Peyer's patch (tissue), 4 donors: ENCODE data around the gene OR56B1. TPM values are rescaled to one million over a fixed set of nuclear protein-coding genes. Genes with fewer than 3 reads are reported as not detected.
"Not testable (repeated sequence)": the region's sequence is repeated elsewhere in the genome, so short reads cannot be mapped to it uniquely, and the experiment has no call there.

ENCODE experiments used
- DNase-seq, 3 donors: peaks; one replicate each; pipeline ENCODE4 v3.0.0-alpha.2; 2017 to 2019
- H3K27ac ChIP-seq, 4 donors: fragments of 200-600 bp; sonication (generic); one replicate each; pipeline ENCODE4 v1.5.1; 2016 to 2019
- H3K27me3 ChIP-seq, 2 donors: fragments of 200-600 bp; sonication (generic); one replicate each; pipeline ENCODE4 v1.5.1; 2019
- H3K36me3 ChIP-seq, 3 donors: fragments of 200-600 bp; sonication (generic); one replicate each; pipeline ENCODE4 v1.5.1; 2016 to 2019
- H3K4me1 ChIP-seq, 4 donors: fragments of 200-600 bp; sonication (generic); one replicate each; pipeline ENCODE4 v1.5.1; 2016 to 2019
- H3K4me3 ChIP-seq, 4 donors: fragments of 200-600 bp; sonication (generic); 1 replicate in 3 of 4; 2 replicates in 1 of 4; pipeline ENCODE4 v1.5.1; 2016 to 2019; ENCODE audit warnings: mild to moderate bottlenecking in 1 of 4
- H3K9me3 ChIP-seq, 4 donors: fragments of 200-600 bp; sonication (generic); one replicate each; pipeline ENCODE4 v1.5.1; 2016 to 2019; ENCODE audit warnings: mild to moderate bottlenecking in 1 of 4
- CTCF ChIP-seq, 6 experiments: fragments of 450-650 bp in 4 of 6; fragments of 200-600 bp in 2 of 6; sonication (generic) in 1 of 6; IDR thresholded peaks; one replicate each; pipeline ENCODE4 v1.5.1; 2017 to 2019; ENCODE audit warnings: antibody characterized with exemption in 6 of 6, mild to moderate bottlenecking in 3 of 6, moderate library complexity in 1 of 6
- POLR2A ChIP-seq, 2 donors: fragments of 450-650 bp; IDR thresholded peaks; one replicate each; pipeline ENCODE4 v1.5.1; 2017; ENCODE audit warnings: antibody characterized with exemption in 2 of 2, mild to moderate bottlenecking in 2 of 2, moderate library complexity in 2 of 2
- total RNA-seq, 4 donors: library from RNA; depleted of rRNA; stranded (reverse); fragments of >200 nt; gene quantifications; one replicate each; pipeline ENCODE4 v1.1.0, GENCODE V29; 2016

OR56B1 gene
- total RNA-seq, 4 donors from 2014 or later, result not detected

GRCh38 chr11:5713695-5714094 lies 22.6 kb upstream of the OR56B1 start:
- Histone ChIP-seq H3K9me3 (no peaks in the 10 kb centered on the region), H3K4me3 (no peak overlapping the region), H3K4me1 (no peaks in the 10 kb centered on the region), H3K27ac (no peak overlapping the region), H3K27me3 (no peaks in the 10 kb centered on the region), H3K36me3 (peaks cover 0 to 7% (median 0%) of the 10 kb centered on the region in 3 donors)
- TF ChIP-seq CTCF (IDR thresholded peaks at IDR 0.05) (no peak), POLR2A (IDR thresholded peaks at IDR 0.05) (no peak)
- DNase-seq, result no peak

GRCh38 chr11:5716518-5716917 lies 19.7 kb upstream of the OR56B1 start:
- H3K4me1 ChIP-seq, H3K27ac ChIP-seq, H3K9me3 ChIP-seq, H3K36me3 ChIP-seq, H3K27me3 ChIP-seq, H3K4me3 ChIP-seq, DNase-seq: not testable (repeated sequence)

- Histone ChIP-seq H3K36me3 (no peaks in the 10 kb centered on the region), H3K9me3 (no peaks in the 10 kb centered on the region), H3K4me3 (no peak overlapping the region), H3K27me3 (no peaks in the 10 kb centered on the region), H3K27ac (no peak overlapping the region), H3K4me1 (no peaks in the 10 kb centered on the region)
- DNase-seq, result no peak
- TF ChIP-seq POLR2A (IDR thresholded peaks at IDR 0.05), result no peak
- no peak for TF ChIP-seq CTCF (IDR thresholded peaks at IDR 0.05)
These were observed 16.3 kb upstream of the OR56B1 start for GRCh38 chr11:5719703-5720495.

GRCh38 chr11:5722622-5723021 lies 13.6 kb upstream of the OR56B1 start:
- TF ChIP-seq CTCF (IDR thresholded peaks at IDR 0.05) (no peak), POLR2A (IDR thresholded peaks at IDR 0.05) (no peak)
- DNase-seq, result no peak
- H3K27ac ChIP-seq, result no peak overlapping the region
- H3K36me3 ChIP-seq, result no peaks in the 10 kb centered on the region
- no peak overlapping the region for H3K4me3 ChIP-seq
- no peaks in the 10 kb centered on the region for H3K4me1 ChIP-seq
- H3K9me3 ChIP-seq, result no peaks in the 10 kb centered on the region
- no peaks in the 10 kb centered on the region for H3K27me3 ChIP-seq

GRCh38 chr11:5726351-5726750 lies 9.9 kb upstream of the OR56B1 start:
- no peak overlapping the region for H3K27ac ChIP-seq
- no peaks in the 10 kb centered on the region for H3K27me3 ChIP-seq
- H3K4me1 ChIP-seq, result no peaks in the 10 kb centered on the region
- H3K4me3 ChIP-seq, result no peak overlapping the region
- DNase-seq, result no peak
- TF ChIP-seq CTCF (IDR thresholded peaks at IDR 0.05) (no peak), POLR2A (IDR thresholded peaks at IDR 0.05) (no peak)
- no peaks in the 10 kb centered on the region for H3K9me3 ChIP-seq
- no peaks in the 10 kb centered on the region for H3K36me3 ChIP-seq

- no peaks in the 10 kb centered on the region for H3K4me1 ChIP-seq
- no peak overlapping the region for H3K27ac ChIP-seq
- DNase-seq, result no peak
- H3K36me3 ChIP-seq, result no peaks in the 10 kb centered on the region
- H3K9me3 ChIP-seq, result no peaks in the 10 kb centered on the region
- H3K4me3 ChIP-seq, result no peak overlapping the region
- H3K27me3 ChIP-seq, result no peaks in the 10 kb centered on the region
- TF ChIP-seq POLR2A (IDR thresholded peaks at IDR 0.05) (no peak), CTCF (IDR thresholded peaks at IDR 0.05) (no peak)
These were observed 8.6 kb upstream of the OR56B1 start for GRCh38 chr11:5727691-5728090.
